HepG2 (cell line): ENCODE data around the gene HDAC5. TPM values are rescaled to one million over a fixed set of nuclear protein-coding genes. Genes with fewer than 3 reads are reported as not detected.

Source experiments
- HNF4G ChIP-seq, 2 experiments: sonication (generic) in 1 of 2; formaldehyde crosslinking in 1 of 2; IDR thresholded peaks; 2 replicates each; pipeline versions ENCODE4 v1.4.0 to v1.6.1; 2011 to 2020; ENCODE audit warnings: borderline replicate concordance in 2 of 2, low read depth in 2 of 2, mild to moderate bottlenecking in 2 of 2, low read length in 1 of 2, missing genetic modification reagents in 1 of 2, moderate library complexity in 1 of 2
- MAZ ChIP-seq, 2 experiments: sonication (generic) in 1 of 2; formaldehyde crosslinking in 1 of 2; IDR thresholded peaks; 2 replicates each; pipeline versions ENCODE4 v1.5.0 to v1.6.1; 2012 to 2020; ENCODE audit warnings: low read depth in 2 of 2, mild to moderate bottlenecking in 2 of 2, borderline replicate concordance in 1 of 2, improper control_type of control experiment in 1 of 2, low read length in 1 of 2, missing genetic modification reagents in 1 of 2, moderate library complexity in 1 of 2
- NFE2L2 ChIP-seq: fragments of 150-350 bp; IDR thresholded peaks from 2 replicates; pipeline ENCODE4 v1.6.1; 2014; ENCODE audit warnings: low read length
- PHF21A ChIP-seq: sonication (generic); formaldehyde crosslinking; IDR thresholded peaks from 2 replicates; pipeline ENCODE4 v1.5.0; 2020; ENCODE audit warnings: mild to moderate bottlenecking, missing genetic modification reagents
- TBP ChIP-seq: sonication (generic); formaldehyde crosslinking; IDR thresholded peaks from 2 replicates; pipeline ENCODE4 v1.5.0; 2020; ENCODE audit warnings: missing genetic modification reagents
- TBX3 ChIP-seq: fragments of 450-650 bp; IDR thresholded peaks from 2 replicates; pipeline ENCODE4 v1.6.1; 2017; ENCODE audit warnings: antibody characterized with exemption, mild to moderate bottlenecking, inconsistent platforms, borderline replicate concordance
- TMF1 ChIP-seq: sonication (generic); formaldehyde crosslinking; IDR thresholded peaks from 2 replicates; pipeline ENCODE4 v1.8.1; 2022; ENCODE audit warnings: low read depth, missing genetic modification reagents
- ZNF124 ChIP-seq: sonication (generic); formaldehyde crosslinking; IDR thresholded peaks from 2 replicates; pipeline ENCODE4 v1.4.0; 2020; ENCODE audit warnings: missing genetic modification reagents
- ZNF136 ChIP-seq: sonication (generic); formaldehyde crosslinking; IDR thresholded peaks from 2 replicates; pipeline ENCODE4 v1.8.1; 2022; ENCODE audit warnings: low read depth, mild to moderate bottlenecking, moderate library complexity, missing genetic modification reagents
- ZNF234 ChIP-seq: sonication (generic); formaldehyde crosslinking; conservative IDR thresholded peaks from 2 replicates; pipeline ENCODE4 v1.5.1; 2020; ENCODE audit warnings: mild to moderate bottlenecking, missing genetic modification reagents
- ZNF326 ChIP-seq: sonication (generic); formaldehyde crosslinking; IDR thresholded peaks from 2 replicates; pipeline ENCODE4 v1.4.0; 2020; ENCODE audit warnings: missing genetic modification reagents, borderline replicate concordance
- ZNF335 ChIP-seq: sonication (generic); formaldehyde crosslinking; IDR thresholded peaks from 2 replicates; pipeline ENCODE4 v1.4.0; 2020; ENCODE audit warnings: missing genetic modification reagents
- ZNF33A ChIP-seq: sonication (generic); formaldehyde crosslinking; IDR thresholded peaks from 2 replicates; pipeline ENCODE4 v1.5.1; 2020; ENCODE audit warnings: missing genetic modification reagents, mild to moderate bottlenecking, moderate library complexity, borderline replicate concordance
- ZNF670 ChIP-seq: sonication (generic); formaldehyde crosslinking; IDR thresholded peaks from 2 replicates; pipeline ENCODE4 v1.8.0; 2022; ENCODE audit warnings: mild to moderate bottlenecking, missing genetic modification reagents, borderline replicate concordance
- ZNF773 ChIP-seq: sonication (generic); formaldehyde crosslinking; IDR thresholded peaks from 2 replicates; pipeline ENCODE4 v1.4.0; 2020; ENCODE audit warnings: missing genetic modification reagents, borderline replicate concordance
- ZNF777 ChIP-seq: sonication (generic); formaldehyde crosslinking; IDR thresholded peaks from 2 replicates; pipeline ENCODE4 v1.4.0; 2020; ENCODE audit warnings: missing genetic modification reagents
- ZSCAN25 ChIP-seq: sonication (generic); formaldehyde crosslinking; IDR thresholded peaks from 2 replicates; pipeline ENCODE4 v1.8.0; 2022; ENCODE audit warnings: mild to moderate bottlenecking, missing genetic modification reagents
- polyA plus RNA-seq, 8 experiments: library from polyadenylated mRNA; depleted of rRNA in 3 of 8; stranded (reverse) in 7 of 8; unstranded in 1 of 8; fragments of >200 nt; fragmentation: Illumina TruSeq in 4 of 8; extraction: Trizol in 4 of 8; gene quantifications; 2 replicates each; pipeline versions ENCODE4 v1.2.1 to v1.2.3, GENCODE V29; 2011 to 2016; ENCODE audit warnings: low read depth in 4 of 8, missing spikeins in 1 of 8, mixed read lengths in 1 of 8; ENCODE audit not compliant: insufficient read depth in 1 of 8
- total RNA-seq, 5 experiments: library from RNA; depleted of rRNA; stranded (reverse); fragments of >200 nt; fragmentation: Illumina TruSeq; extraction: Trizol; gene quantifications; 2 replicates each; pipeline ENCODE4 v1.2.3, GENCODE V29; 2016; ENCODE audit warnings: low read depth in 1 of 5
- TF ChIP-seq, protein P1 (sequence below): sonication (generic); formaldehyde crosslinking; IDR thresholded peaks from 2 replicates; pipeline ENCODE4 v1.8.0; 2022; ENCODE audit warnings: mild to moderate bottlenecking, missing genetic modification reagents, moderate library complexity
- TF ChIP-seq, protein P2 (sequence below): IDR thresholded peaks from 2 replicates; pipeline ENCODE4 v1.6.1; 2016; ENCODE audit warnings: low read depth, control low read depth
- TF ChIP-seq, protein P3 (sequence below): sonication (generic); formaldehyde crosslinking; IDR thresholded peaks from 2 replicates; pipeline ENCODE4 v1.4.0; 2020; ENCODE audit warnings: mild to moderate bottlenecking, missing genetic modification reagents
- TF ChIP-seq, protein P4 (sequence below): sonication (generic); formaldehyde crosslinking; conservative IDR thresholded peaks from 2 replicates; pipeline ENCODE4 v1.8.0; 2022; ENCODE audit warnings: low read depth, missing genetic modification reagents

HDAC5 gene
- total and polyA plus RNA-seq, 2 of the 13 experiments (the other 11 are each of a cell fraction or from before 2014, with no cell fraction given) = 46.4 to 85.4 TPM

DNA sequence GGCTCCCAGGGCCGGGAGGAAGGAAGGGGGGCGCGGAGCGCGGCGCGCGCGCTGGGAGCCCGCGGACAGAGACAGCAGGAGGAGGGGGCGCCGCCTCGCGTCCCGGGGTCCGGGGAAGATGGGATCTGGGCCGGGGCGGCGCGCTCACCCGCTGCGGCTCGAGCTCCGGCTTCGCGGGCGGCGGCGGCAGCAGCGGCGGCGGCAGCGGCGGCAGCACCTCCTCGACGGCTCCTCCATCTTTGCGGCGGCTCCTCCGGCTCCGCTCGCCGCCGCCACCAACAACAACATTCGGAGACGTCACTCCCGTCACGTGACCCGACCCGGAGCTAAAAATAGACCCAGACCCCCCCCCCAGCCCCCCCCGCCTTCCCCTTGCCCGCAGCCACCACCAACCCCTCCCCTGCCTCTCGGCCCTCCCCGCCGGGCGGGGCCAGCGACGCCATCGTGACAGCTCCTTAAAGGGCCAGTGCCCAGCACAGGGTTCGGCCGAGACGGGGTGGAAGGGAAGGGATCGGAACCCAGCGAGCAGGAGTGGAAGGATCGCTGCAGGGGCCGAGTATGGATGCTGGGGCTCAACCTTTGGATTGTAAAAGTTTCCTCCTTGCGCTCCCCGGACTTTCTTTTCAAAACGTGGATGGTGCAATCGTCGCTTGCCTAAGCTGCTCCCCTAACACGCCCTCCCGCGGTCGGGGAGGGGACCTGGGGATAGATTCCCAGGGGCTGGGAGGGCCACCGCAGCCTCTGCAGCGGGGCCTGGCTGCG is at the start of gene HDAC5 (continued):
- TF ChIP-seq MAZ (IDR thresholded peaks at IDR 0.05; ENCODE audit: borderline replicate concordance, low read depth, low read length) = peak; percentile 91
- TF ChIP-seq MAZ (CRISPR knock-in tag; IDR thresholded peaks at IDR 0.05; ENCODE audit: low read depth) = peak; percentile 96
- no peak for TF ChIP-seq ZNF326 (CRISPR knock-in tag)
- TF ChIP-seq ZNF777 (CRISPR knock-in tag) = peak; percentile 89
- no peak; the same call in 1 of the 2 replicates for TF ChIP-seq ZNF136 (CRISPR knock-in tag)
- TF ChIP-seq ZNF773 (CRISPR knock-in tag) = no peak
- no peak for TF ChIP-seq NFE2L2
- no peak for TF ChIP-seq TBP
- 0 out of 2 replicates have a peak, but pooled peaks have one; percentile 65 for TF ChIP-seq PHF21A (CRISPR knock-in tag)
- TF ChIP-seq, protein P1, sequence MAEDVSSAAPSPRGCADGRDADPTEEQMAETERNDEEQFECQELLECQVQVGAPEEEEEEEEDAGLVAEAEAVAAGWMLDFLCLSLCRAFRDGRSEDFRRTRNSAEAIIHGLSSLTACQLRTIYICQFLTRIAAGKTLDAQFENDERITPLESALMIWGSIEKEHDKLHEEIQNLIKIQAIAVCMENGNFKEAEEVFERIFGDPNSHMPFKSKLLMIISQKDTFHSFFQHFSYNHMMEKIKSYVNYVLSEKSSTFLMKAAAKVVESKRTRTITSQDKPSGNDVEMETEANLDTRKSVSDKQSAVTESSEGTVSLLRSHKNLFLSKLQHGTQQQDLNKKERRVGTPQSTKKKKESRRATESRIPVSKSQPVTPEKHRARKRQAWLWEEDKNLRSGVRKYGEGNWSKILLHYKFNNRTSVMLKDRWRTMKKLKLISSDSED (CRISPR knock-in tag) = no peak
- TF ChIP-seq HNF4G (IDR thresholded peaks at IDR 0.05; ENCODE audit: borderline replicate concordance, low read depth, low read length) = no peak; the same call in 1 of the 2 replicates
- no peak; the same call in 1 of the 2 replicates for TF ChIP-seq HNF4G (CRISPR knock-in tag; IDR thresholded peaks at IDR 0.05; ENCODE audit: borderline replicate concordance, low read depth)
- no peak; the same call in 1 of the 2 replicates for TF ChIP-seq ZNF670 (CRISPR knock-in tag)
- TF ChIP-seq, protein P2, sequence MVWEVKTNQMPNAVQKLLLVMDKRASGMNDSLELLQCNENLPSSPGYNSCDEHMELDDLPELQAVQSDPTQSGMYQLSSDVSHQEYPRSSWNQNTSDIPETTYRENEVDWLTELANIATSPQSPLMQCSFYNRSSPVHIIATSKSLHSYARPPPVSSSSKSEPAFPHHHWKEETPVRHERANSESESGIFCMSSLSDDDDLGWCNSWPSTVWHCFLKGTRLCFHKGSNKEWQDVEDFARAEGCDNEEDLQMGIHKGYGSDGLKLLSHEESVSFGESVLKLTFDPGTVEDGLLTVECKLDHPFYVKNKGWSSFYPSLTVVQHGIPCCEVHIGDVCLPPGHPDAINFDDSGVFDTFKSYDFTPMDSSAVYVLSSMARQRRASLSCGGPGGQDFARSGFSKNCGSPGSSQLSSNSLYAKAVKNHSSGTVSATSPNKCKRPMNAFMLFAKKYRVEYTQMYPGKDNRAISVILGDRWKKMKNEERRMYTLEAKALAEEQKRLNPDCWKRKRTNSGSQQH (CRISPR knock-in tag) = peak; percentile 78; the same call in 1 of the 2 replicates
- TF ChIP-seq TMF1 = no peak
- TF ChIP-seq ZNF234 (CRISPR knock-in tag) = no peak
- TF ChIP-seq ZSCAN25 = peak; percentile 93
- TF ChIP-seq ZNF335 (CRISPR knock-in tag) = peak; percentile 82; the same call in 1 of the 2 replicates
- no peak; the same call in none of the 2 replicates for TF ChIP-seq ZNF124
- TF ChIP-seq, protein P3, sequence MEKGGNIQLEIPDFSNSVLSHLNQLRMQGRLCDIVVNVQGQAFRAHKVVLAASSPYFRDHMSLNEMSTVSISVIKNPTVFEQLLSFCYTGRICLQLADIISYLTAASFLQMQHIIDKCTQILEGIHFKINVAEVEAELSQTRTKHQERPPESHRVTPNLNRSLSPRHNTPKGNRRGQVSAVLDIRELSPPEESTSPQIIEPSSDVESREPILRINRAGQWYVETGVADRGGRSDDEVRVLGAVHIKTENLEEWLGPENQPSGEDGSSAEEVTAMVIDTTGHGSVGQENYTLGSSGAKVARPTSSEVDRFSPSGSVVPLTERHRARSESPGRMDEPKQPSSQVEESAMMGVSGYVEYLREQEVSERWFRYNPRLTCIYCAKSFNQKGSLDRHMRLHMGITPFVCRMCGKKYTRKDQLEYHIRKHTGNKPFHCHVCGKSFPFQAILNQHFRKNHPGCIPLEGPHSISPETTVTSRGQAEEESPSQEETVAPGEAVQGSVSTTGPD (CRISPR knock-in tag) = no peak
- TF ChIP-seq ZNF33A (CRISPR knock-in tag) = no peak
- peak; percentile 34; the same call in 1 of the 2 replicates for TF ChIP-seq TBX3
- TF ChIP-seq, protein P4, sequence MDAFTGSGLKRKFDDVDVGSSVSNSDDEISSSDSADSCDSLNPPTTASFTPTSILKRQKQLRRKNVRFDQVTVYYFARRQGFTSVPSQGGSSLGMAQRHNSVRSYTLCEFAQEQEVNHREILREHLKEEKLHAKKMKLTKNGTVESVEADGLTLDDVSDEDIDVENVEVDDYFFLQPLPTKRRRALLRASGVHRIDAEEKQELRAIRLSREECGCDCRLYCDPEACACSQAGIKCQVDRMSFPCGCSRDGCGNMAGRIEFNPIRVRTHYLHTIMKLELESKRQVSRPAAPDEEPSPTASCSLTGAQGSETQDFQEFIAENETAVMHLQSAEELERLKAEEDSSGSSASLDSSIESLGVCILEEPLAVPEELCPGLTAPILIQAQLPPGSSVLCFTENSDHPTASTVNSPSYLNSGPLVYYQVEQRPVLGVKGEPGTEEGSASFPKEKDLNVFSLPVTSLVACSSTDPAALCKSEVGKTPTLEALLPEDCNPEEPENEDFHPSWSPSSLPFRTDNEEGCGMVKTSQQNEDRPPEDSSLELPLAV (CRISPR knock-in tag) = no peak
